ENCODE measurements around the gene TP53BP2. TPM values are rescaled to one million over a fixed set of nuclear protein-coding genes. Genes with fewer than 3 reads are reported as not detected.
"Not testable (repeated sequence)": the region's sequence is repeated elsewhere in the genome, so short reads cannot be mapped to it uniquely, and the experiment has no call there.

Gene TP53BP2
- total RNA-seq, 1 experiment from 2014 or later: 40.6 TPM

- no peak for DNase-seq (ENCODE audit: low read depth)
These were observed 10.6 kb upstream of the TP53BP2 start for GRCh38 chr1:223856386-223856785.

GRCh38 chr1:223853748-223854147, 8.0 kb upstream of the TP53BP2 start:
- no peak for DNase-seq (ENCODE audit: low read depth)

GRCh38 chr1:223853275-223853674, 7.5 kb upstream of the TP53BP2 start:
- no peak for DNase-seq (ENCODE audit: low read depth)

GRCh38 chr1:223852337-223852736, 6.6 kb upstream of the TP53BP2 start:
- no peak for DNase-seq (ENCODE audit: low read depth)

- DNase-seq (ENCODE audit: low read depth): no peak
These were observed 3.9 kb upstream of the TP53BP2 start for GRCh38 chr1:223849352-223850254.

- DNase-seq (ENCODE audit: low read depth): no peak
These were observed 2.8 kb upstream of the TP53BP2 start for GRCh38 chr1:223848536-223848935.

GRCh38 chr1:223847781-223848345, 2.1 kb upstream of the TP53BP2 start:
- no peak for DNase-seq (ENCODE audit: low read depth)

- peak; percentile 61 for DNase-seq (ENCODE audit: low read depth)
These were observed 524 bp downstream of the TP53BP2 start for GRCh38 chr1:223845037-223845809.

GRCh38 chr1:223844787-223845036, 1.0 kb downstream of the TP53BP2 start:
- DNase-seq (ENCODE audit: low read depth): no peak

- no peak for DNase-seq (ENCODE audit: low read depth)
These were observed 1.6 kb downstream of the TP53BP2 start for GRCh38 chr1:223843934-223844786.

GRCh38 chr1:223842784-223843183, 3.0 kb downstream of the TP53BP2 start:
- DNase-seq (ENCODE audit: low read depth): no peak

GRCh38 chr1:223841977-223842623, 3.6 kb downstream of the TP53BP2 start:
- DNase-seq (ENCODE audit: low read depth): not testable (repeated sequence)

GRCh38 chr1:223840254-223840653, 5.5 kb downstream of the TP53BP2 start:
- DNase-seq (ENCODE audit: low read depth): no peak

GRCh38 chr1:223838125-223838854, 7.5 kb downstream of the TP53BP2 start:
- no peak for DNase-seq (ENCODE audit: low read depth)

- DNase-seq (ENCODE audit: low read depth): no peak
These were observed 8.1 kb downstream of the TP53BP2 start for GRCh38 chr1:223837687-223838086.

GRCh38 chr1:223837206-223837605, 8.5 kb downstream of the TP53BP2 start:
- DNase-seq (ENCODE audit: low read depth): peak; percentile 40

- peak; percentile 32 for DNase-seq (ENCODE audit: low read depth)
These were observed 9.2 kb downstream of the TP53BP2 start for GRCh38 chr1:223836586-223836985.

GRCh38 chr1:223835754-223836153, 10.0 kb downstream of the TP53BP2 start:
- no peak for DNase-seq (ENCODE audit: low read depth)

GRCh38 chr1:223834660-223835263, 11.0 kb downstream of the TP53BP2 start:
- peak; percentile 19 for DNase-seq (ENCODE audit: low read depth)

GRCh38 chr1:223833948-223834347, 11.8 kb downstream of the TP53BP2 start:
- no peak for DNase-seq (ENCODE audit: low read depth)
